Neural crest cell (in vitro differentiated cells): Measurements from ENCODE around the gene GALNS. TPM values are rescaled to one million over a fixed set of nuclear protein-coding genes. Genes with fewer than 3 reads are reported as not detected.
"Not testable (repeated sequence)": the region's sequence is repeated elsewhere in the genome, so short reads cannot be mapped to it uniquely, and the experiment has no call there.

ENCODE experiments used
- DNase-seq: peaks from one replicate; pipeline ENCODE4 v3.0.0; 2021; ENCODE audit warnings: low read depth, mixed read lengths, low spot score
- H3K27ac Mint-ChIP-seq: one replicate; pipeline ENCODE4 v1.8.0; 2021; ENCODE audit warnings: mild to moderate bottlenecking, mixed read lengths; ENCODE audit not compliant: unreplicated experiment
- H3K27me3 Mint-ChIP-seq: 2 replicates; pipeline ENCODE4 v1.8.0; 2021; ENCODE audit warnings: low read depth, mild to moderate bottlenecking, mixed read lengths
- H3K36me3 Mint-ChIP-seq: 2 replicates; pipeline ENCODE4 v1.8.0; 2021; ENCODE audit warnings: low read depth, mild to moderate bottlenecking, mixed read lengths
- H3K4me1 Mint-ChIP-seq: 2 replicates; pipeline ENCODE4 v1.8.0; 2021; ENCODE audit warnings: mixed read lengths
- H3K4me3 Mint-ChIP-seq: one replicate; pipeline ENCODE4 v1.8.0; 2021; ENCODE audit warnings: mild to moderate bottlenecking, mixed read lengths
- H3K9me3 Mint-ChIP-seq: 2 replicates; pipeline ENCODE4 v1.8.0; 2021; ENCODE audit warnings: mixed read lengths
- total RNA-seq: library from RNA; stranded (reverse); gene quantifications from 2 replicates; pipeline ENCODE4 v1.2.1, GENCODE V29; 2021
- TF ChIP-seq, protein P1 (sequence below): fragments of 200-600 bp; sonication (generic); conservative IDR thresholded peaks from 2 replicates; pipeline ENCODE4 v1.5.0; 2021; ENCODE audit warnings: antibody characterized with exemption, mild to moderate bottlenecking

The GALNS gene
- total RNA-seq, 1 donor from 2014 or later = 19.7 TPM

DNA sequence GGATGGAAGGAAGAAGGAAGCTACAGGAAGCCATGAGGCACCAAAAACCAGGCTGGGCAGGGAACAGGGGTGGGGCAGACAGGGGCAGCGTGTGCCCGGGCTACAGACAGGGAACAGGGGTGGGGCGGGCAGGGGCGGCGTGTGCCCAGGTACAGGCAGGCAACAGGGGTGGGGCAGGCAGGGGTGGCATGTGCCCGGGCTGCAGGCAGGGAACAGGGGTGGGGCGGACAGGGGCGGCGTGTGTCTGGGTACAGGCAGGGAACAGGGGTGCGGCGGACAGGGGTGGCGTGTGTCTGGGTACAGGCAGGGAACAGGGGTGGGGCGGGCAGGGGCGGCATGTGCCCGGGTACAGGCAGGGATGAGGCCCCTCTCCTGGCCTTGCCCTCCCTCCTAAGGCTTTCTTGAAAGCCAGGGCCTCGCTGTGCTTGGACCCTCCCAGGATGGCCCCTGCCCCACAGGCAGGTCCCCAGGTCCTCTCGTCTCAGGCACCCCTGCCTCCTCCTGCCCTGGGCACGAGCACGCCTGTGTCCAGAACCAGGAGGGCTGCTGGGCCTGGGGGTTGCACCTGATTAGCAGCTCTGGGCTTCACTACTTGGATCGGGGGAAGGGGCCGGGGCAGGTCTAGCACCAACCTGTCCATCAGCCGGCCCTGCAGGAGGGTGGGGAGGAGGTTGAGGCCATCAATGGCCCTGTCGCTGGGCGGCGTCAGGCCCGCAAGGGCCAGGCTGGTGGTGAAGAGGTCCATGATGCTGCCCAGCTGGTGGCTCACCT is 30.5 kb downstream of the GALNS start:
- H3K4me1 Mint-ChIP-seq = no peaks in the 10 kb centered on the region
- TF ChIP-seq, protein P1, sequence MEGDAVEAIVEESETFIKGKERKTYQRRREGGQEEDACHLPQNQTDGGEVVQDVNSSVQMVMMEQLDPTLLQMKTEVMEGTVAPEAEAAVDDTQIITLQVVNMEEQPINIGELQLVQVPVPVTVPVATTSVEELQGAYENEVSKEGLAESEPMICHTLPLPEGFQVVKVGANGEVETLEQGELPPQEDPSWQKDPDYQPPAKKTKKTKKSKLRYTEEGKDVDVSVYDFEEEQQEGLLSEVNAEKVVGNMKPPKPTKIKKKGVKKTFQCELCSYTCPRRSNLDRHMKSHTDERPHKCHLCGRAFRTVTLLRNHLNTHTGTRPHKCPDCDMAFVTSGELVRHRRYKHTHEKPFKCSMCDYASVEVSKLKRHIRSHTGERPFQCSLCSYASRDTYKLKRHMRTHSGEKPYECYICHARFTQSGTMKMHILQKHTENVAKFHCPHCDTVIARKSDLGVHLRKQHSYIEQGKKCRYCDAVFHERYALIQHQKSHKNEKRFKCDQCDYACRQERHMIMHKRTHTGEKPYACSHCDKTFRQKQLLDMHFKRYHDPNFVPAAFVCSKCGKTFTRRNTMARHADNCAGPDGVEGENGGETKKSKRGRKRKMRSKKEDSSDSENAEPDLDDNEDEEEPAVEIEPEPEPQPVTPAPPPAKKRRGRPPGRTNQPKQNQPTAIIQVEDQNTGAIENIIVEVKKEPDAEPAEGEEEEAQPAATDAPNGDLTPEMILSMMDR = no peak
- DNase-seq = no peak
- no peaks in the 10 kb centered on the region for H3K36me3 Mint-ChIP-seq
- H3K27ac Mint-ChIP-seq = no peak overlapping the region
- H3K9me3 Mint-ChIP-seq = no peaks in the 10 kb centered on the region
- H3K27me3 Mint-ChIP-seq = no peaks in the 10 kb centered on the region
- H3K4me3 Mint-ChIP-seq = no peak overlapping the region

DNA sequence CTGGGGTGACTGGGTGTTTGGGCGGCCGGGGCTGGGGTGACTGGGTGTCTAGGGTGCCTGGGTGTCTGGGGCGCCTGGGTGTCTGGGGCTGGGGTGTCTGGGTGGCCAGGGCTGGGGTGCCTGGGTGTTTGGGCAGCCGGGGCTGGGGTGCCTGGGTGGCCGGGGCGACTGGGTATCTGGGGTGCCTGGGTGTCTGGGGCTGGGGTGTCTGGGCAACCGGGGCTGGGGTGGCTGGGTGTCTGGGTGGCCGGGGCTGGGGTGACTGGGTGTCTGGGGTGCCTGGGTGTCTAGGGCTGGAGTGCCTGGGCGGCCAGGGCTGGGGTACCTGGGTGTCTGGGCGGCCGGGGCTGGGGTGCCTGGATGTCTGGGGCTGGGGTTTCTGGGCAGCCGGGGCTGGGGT is 31.6 kb downstream of the GALNS start:
- H3K4me1 Mint-ChIP-seq = no peaks in the 10 kb centered on the region
- H3K27me3 Mint-ChIP-seq = no peaks in the 10 kb centered on the region
- H3K27ac Mint-ChIP-seq = no peak overlapping the region
- no peaks in the 10 kb centered on the region for H3K36me3 Mint-ChIP-seq
- no peaks in the 10 kb centered on the region for H3K9me3 Mint-ChIP-seq
- H3K4me3 Mint-ChIP-seq = no peak overlapping the region
- TF ChIP-seq, protein P1 = no peak
- no peak for DNase-seq

DNA sequence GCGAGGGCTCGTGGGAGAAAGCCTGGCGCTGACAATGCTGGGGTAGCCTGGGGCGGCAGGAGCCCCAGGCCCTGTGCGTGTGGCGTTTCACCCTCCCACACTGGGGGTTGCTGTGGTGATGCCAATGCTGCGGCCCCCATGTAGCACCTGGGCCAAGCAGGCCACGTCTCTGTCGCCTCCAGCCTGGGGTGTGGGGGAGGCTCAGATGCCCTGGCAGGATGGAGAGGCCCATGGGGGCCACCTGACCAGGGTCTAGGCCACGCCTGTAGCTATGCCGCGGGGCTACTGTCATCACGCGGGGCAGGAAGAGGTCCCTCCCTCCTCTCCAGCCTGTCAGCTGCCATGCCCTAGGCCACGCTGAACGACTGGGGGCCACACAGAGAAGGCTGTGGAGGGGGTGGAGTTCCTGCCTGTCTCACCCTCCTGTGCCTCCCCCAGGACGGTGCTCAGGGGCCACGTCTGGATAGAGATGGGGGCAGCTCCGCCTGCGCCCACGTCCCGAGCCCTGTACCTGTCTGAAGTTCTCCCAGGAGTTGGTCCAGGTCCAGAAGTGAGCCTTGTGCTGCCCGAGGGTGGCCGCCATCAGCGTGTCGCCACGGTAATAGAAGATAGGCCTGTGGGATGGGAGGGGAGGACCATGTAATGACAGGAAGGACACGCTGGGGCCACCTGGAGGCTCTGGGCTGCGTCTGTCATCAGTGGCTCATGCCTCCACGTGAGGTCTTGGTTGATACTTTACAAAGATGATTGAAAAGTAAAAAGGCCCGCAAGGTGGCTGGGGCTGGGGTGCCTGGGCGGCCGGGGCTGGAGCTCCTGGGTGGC is 32.3 kb downstream of the GALNS start:
- H3K9me3 Mint-ChIP-seq = no peaks in the 10 kb centered on the region
- DNase-seq = no peak
- H3K27ac Mint-ChIP-seq = no peak overlapping the region
- H3K36me3 Mint-ChIP-seq = no peaks in the 10 kb centered on the region
- TF ChIP-seq, protein P1 = no peak
- no peaks in the 10 kb centered on the region for H3K27me3 Mint-ChIP-seq
- no peaks in the 10 kb centered on the region for H3K4me1 Mint-ChIP-seq
- H3K4me3 Mint-ChIP-seq = no peak overlapping the region

DNA sequence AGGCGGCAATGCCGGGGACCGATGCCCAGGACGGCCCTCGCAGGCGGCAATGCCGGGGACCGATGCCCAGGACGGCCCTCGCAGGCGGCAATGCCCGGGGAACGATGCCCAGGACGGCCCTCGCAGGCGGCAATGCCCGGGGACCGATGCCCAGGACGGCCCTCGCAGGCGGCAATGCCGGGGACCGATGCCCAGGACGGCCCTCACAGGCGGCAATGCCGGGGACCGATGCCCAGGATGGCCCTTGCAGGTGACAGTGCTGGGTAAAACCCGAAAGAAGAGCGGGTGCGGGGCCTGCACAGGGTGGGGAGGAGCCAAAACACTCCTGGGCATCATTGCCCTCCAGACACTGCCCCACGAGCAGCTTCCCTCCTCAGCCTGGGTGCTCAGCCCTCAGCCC is 33.1 kb downstream of the GALNS start:
- not testable (repeated sequence) for DNase-seq, H3K4me3 Mint-ChIP-seq, H3K4me1 Mint-ChIP-seq, H3K27ac Mint-ChIP-seq, H3K27me3 Mint-ChIP-seq, H3K36me3 Mint-ChIP-seq, H3K9me3 Mint-ChIP-seq

DNA sequence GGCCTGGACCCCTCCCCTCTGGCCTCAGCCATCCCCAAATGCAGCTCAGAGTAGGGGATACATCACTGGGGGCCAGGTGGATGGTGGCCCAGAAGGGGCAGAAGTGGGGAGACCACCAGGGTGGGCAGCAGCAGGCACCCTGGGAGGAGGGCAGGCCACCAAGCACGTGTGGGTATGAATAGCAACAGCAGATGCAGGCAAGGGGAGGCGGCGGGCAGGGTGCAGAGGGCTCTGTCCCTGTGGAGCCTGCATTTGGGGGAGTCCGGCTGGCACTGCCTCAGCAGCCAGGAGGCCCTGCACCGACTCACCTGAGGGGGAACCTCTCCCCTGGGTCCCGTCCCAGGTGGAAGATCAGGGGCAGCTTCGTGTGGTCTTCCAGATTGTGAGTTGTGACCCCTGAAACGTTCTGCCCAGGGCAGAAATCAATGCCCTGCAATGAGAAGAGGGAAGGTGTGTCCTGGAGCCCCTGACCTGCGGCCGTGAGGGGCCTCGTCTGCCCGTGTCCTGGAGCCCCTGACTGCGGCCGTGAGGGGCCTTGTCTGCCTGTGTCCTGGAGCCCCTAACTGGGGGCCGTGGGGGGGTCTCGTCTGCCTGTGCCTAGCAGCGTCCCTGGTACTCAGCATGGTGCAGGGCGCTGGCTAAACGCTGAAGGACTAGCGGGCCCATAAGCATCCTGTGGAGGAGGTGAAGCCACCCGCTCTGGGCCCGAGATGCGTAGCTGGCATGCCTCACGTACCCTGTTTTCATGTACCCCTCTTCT is 34.3 kb downstream of the GALNS start:
- no peaks in the 10 kb centered on the region for H3K27me3 Mint-ChIP-seq
- DNase-seq = no peak
- H3K27ac Mint-ChIP-seq = no peak overlapping the region
- H3K36me3 Mint-ChIP-seq = no peaks in the 10 kb centered on the region
- no peaks in the 10 kb centered on the region for H3K9me3 Mint-ChIP-seq
- no peak overlapping the region for H3K4me3 Mint-ChIP-seq
- H3K4me1 Mint-ChIP-seq = no peaks in the 10 kb centered on the region
- TF ChIP-seq, protein P1 = no peak
